T-helper 2 cell treated with Interferon-gamma antibody and Interleukin-4, amounts not matched to agents 5 μg/mL and 100 μg/mL, for 36 hours (primary cell): ENCODE results near the gene ACSBG1.

Experiments
- DNase-seq: peaks from one replicate; pipeline ENCODE4 v3.0.0; 2021; ENCODE audit warnings: low spot score
- H3K27ac Mint-ChIP-seq: one replicate; pipeline ENCODE4 v1.8.0; 2021; ENCODE audit warnings: mild to moderate bottlenecking, mixed read lengths
- H3K27me3 Mint-ChIP-seq: one replicate; pipeline ENCODE4 v1.8.0; 2021; ENCODE audit warnings: low read depth, mixed read lengths
- H3K36me3 Mint-ChIP-seq: one replicate; pipeline ENCODE4 v1.8.0; 2021; ENCODE audit warnings: low read depth, mixed read lengths
- H3K4me1 Mint-ChIP-seq: one replicate; pipeline ENCODE4 v1.8.0; 2021; ENCODE audit warnings: low read depth, mixed read lengths
- H3K4me3 Mint-ChIP-seq: one replicate; pipeline ENCODE4 v1.8.0; 2022; ENCODE audit warnings: mild to moderate bottlenecking, moderate library complexity, mixed read lengths
- H3K9me3 Mint-ChIP-seq: one replicate; pipeline ENCODE4 v1.8.0; 2021; ENCODE audit warnings: mixed read lengths

Gene ACSBG1

GRCh38 chr15:78207641-78208340, 26.6 kb downstream of the ACSBG1 start:
- Mint-ChIP-seq H3K27ac (no peak overlapping the region), H3K27me3 (no peaks in the 10 kb centered on the region), H3K4me3 (no peak overlapping the region), H3K9me3 (no peaks in the 10 kb centered on the region), H3K36me3 (no peaks in the 10 kb centered on the region), H3K4me1 (no peaks in the 10 kb centered on the region)
- DNase-seq, result no peak

GRCh38 chr15:78207110-78207458, 27.3 kb downstream of the ACSBG1 start:
- no peaks in the 10 kb centered on the region for H3K4me1 Mint-ChIP-seq
- H3K36me3 Mint-ChIP-seq, result no peaks in the 10 kb centered on the region
- H3K9me3 Mint-ChIP-seq, result no peaks in the 10 kb centered on the region
- H3K4me3 Mint-ChIP-seq, result no peak overlapping the region
- H3K27ac Mint-ChIP-seq, result no peak overlapping the region
- no peaks in the 10 kb centered on the region for H3K27me3 Mint-ChIP-seq
- no peak for DNase-seq

GRCh38 chr15:78206326-78207109, 27.8 kb downstream of the ACSBG1 start:
- Mint-ChIP-seq H3K36me3 (no peaks in the 10 kb centered on the region), H3K4me1 (no peaks in the 10 kb centered on the region), H3K27ac (no peak overlapping the region), H3K27me3 (no peaks in the 10 kb centered on the region), H3K9me3 (no peaks in the 10 kb centered on the region), H3K4me3 (no peak overlapping the region)
- no peak for DNase-seq

DNA sequence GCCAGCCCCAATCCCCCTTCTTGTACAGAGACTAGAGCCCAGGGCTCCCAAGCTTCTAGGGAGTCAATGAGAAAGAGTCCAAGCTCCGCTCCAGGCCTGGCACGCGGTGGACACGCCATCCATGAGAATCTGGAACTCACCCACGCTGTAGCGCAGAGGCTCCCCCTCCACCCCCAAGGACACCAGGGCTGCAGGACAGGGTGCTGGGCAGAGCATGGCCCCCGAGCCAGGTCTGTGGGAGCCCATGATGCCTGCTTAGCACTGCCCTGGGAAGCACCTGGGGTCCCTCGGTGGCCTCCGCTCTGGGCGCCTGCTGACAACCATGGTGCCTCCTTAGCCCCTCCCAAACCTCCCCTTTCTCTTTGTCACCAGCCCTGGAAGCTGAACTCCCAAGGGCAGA, 28.5 kb downstream of the ACSBG1 start:
- Mint-ChIP-seq H3K4me3 (no peak overlapping the region), H3K4me1 (no peaks in the 10 kb centered on the region), H3K9me3 (no peaks in the 10 kb centered on the region), H3K27me3 (no peaks in the 10 kb centered on the region), H3K36me3 (no peaks in the 10 kb centered on the region), H3K27ac (no peak overlapping the region)
- DNase-seq, result no peak

- Mint-ChIP-seq H3K36me3 (no peaks in the 10 kb centered on the region), H3K27ac (no peak overlapping the region), H3K9me3 (no peaks in the 10 kb centered on the region), H3K27me3 (no peaks in the 10 kb centered on the region), H3K4me1 (no peaks in the 10 kb centered on the region), H3K4me3 (no peak overlapping the region)
- no peak for DNase-seq
These were observed 29.0 kb downstream of the ACSBG1 start for GRCh38 chr15:78205337-78205736.

GRCh38 chr15:78204351-78205309, 29.7 kb downstream of the ACSBG1 start:
- H3K36me3 Mint-ChIP-seq, result no peaks in the 10 kb centered on the region
- H3K4me3 Mint-ChIP-seq, result no peak overlapping the region
- peaks cover 2% of the 10 kb centered on the region for H3K27me3 Mint-ChIP-seq
- H3K4me1 Mint-ChIP-seq, result no peaks in the 10 kb centered on the region
- no peak overlapping the region for H3K27ac Mint-ChIP-seq
- no peak for DNase-seq
- no peaks in the 10 kb centered on the region for H3K9me3 Mint-ChIP-seq

GRCh38 chr15:78203346-78204225, 30.8 kb downstream of the ACSBG1 start:
- Mint-ChIP-seq H3K9me3 (no peaks in the 10 kb centered on the region), H3K4me3 (no peak overlapping the region), H3K27me3 (peaks cover 2% of the 10 kb centered on the region), H3K27ac (no peak overlapping the region), H3K4me1 (no peaks in the 10 kb centered on the region), H3K36me3 (no peaks in the 10 kb centered on the region)
- no peak for DNase-seq

DNA sequence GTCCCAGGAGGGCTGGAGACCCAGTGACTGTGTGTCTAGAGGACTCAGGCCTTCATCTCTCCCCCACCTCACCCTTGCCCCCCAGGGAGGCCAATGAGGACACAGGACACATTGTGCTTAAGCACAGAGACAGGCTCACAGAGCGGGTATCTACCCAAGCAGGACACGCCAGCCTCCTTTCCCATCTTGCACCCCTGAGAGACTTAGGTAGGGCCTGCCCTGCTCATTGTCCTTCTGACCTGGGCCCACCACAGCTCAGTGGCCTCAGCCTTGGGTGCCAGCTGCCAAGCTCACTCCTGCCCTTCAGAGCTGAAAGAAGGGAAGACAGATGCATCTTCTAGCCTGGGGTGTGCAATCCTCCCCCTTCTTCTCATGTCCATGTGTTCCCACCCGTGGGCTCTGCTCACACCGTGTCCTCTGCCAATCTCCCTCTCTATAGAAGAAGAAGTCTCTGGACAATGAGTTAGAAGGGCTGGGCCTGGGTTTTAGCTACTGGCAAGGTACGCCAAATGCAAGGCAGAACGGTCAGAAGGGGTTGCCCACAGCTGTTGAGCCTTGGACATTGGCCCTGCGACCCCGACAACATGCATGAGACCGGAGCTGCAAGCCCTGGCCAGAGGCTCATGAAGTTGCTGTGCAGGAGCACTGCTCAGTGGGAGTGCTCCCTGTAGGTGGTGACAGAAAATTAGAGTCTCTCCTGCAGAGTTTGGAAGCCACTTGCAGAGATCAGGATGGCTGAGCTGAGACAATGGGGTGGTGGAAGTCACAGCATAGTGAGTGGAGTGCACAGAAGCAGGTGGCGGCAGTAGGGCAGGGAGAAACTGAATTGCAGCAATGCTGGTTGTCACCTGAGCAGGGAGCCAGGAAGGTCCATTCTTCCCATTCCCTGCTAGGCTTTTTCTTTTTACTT, 32.8 kb downstream of the ACSBG1 start:
- peaks cover 2% of the 10 kb centered on the region for H3K27me3 Mint-ChIP-seq
- H3K4me3 Mint-ChIP-seq, result no peak overlapping the region
- H3K27ac Mint-ChIP-seq, result no peak overlapping the region
- DNase-seq, result no peak
- no peaks in the 10 kb centered on the region for H3K36me3 Mint-ChIP-seq
- H3K4me1 Mint-ChIP-seq, result no peaks in the 10 kb centered on the region
- no peaks in the 10 kb centered on the region for H3K9me3 Mint-ChIP-seq

DNA sequence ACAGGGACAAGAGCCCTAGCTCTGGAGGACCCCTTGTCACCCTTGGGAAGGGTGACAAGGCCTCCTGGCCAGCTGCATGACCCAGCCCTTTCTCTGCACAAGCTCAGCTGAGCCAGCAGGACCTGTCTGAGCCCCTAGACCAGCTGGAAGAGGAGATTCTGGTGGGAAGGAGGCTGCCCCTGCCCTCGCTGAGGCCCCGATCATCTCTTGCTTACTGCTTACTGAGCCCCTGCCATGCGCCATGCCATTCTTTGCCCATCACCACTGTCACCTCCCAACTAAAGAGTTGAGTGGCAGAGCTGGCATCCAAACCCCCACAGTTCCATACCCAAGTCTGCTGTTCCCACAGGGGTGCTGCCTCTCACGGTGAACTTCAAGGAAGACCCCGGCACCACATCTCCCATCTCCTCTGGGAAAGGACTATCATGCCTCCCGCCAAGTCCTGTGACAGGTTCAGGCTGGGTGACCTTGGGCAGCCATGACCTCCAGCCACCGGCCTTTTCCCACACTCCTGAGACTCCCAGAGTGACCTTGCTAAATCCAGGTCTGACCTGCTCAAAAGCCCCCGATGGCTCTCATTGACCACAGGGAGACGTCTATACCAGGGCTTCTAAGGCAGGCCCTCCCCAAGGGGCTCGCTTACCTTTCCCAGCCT, 34.0 kb downstream of the ACSBG1 start:
- Mint-ChIP-seq H3K27ac (no peak overlapping the region), H3K9me3 (no peaks in the 10 kb centered on the region), H3K4me3 (no peak overlapping the region), H3K27me3 (peaks cover 2% of the 10 kb centered on the region), H3K4me1 (peaks cover 4% of the 10 kb centered on the region), H3K36me3 (no peaks in the 10 kb centered on the region)
- DNase-seq, result no peak

DNA sequence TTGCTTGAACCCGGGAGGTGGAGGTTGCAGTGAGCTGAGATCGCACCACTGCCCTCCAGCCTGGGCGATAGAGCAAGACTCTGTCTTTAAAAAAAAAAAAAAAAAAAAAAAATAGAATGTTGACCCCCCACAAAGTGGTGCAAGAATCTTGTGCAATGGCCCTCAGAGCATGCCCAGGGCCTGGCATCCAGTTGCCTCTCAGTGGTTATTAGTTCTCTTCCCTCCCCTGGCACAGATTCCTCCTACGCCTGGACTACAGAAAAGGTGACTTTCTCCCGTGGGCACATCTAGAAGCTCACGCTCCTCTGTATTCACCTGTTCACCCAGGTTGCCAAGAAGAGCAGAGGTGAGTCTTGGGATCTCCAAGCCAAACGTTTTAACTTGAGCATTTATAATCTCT, 36.7 kb downstream of the ACSBG1 start:
- Mint-ChIP-seq H3K9me3 (no peaks in the 10 kb centered on the region), H3K4me1 (peaks cover 4% of the 10 kb centered on the region), H3K36me3 (no peaks in the 10 kb centered on the region), H3K4me3 (no peak overlapping the region), H3K27ac (no peak overlapping the region), H3K27me3 (peaks cover 3% of the 10 kb centered on the region)
- no peak for DNase-seq

- H3K27ac Mint-ChIP-seq, result no peak overlapping the region
These were observed 38.6 kb downstream of the ACSBG1 start for GRCh38 chr15:78195735-78196201.

GRCh38 chr15:78194568-78194925, 39.8 kb downstream of the ACSBG1 start:
- DNase-seq, result no peak
- peaks cover 12% of the 10 kb centered on the region for H3K27me3 Mint-ChIP-seq
- H3K9me3 Mint-ChIP-seq, result no peaks in the 10 kb centered on the region
- peaks cover 4% of the 10 kb centered on the region for H3K4me1 Mint-ChIP-seq
- H3K27ac Mint-ChIP-seq, result no peak overlapping the region
- no peaks in the 10 kb centered on the region for H3K36me3 Mint-ChIP-seq
- H3K4me3 Mint-ChIP-seq, result no peak overlapping the region

More at GRCh38 chr15:78195735-78196201, 38.6 kb downstream of the ACSBG1 start:
- Mint-ChIP-seq H3K27me3 (peaks cover 9% of the 10 kb centered on the region), H3K4me3 (no peak overlapping the region), H3K9me3 (no peaks in the 10 kb centered on the region), H3K36me3 (no peaks in the 10 kb centered on the region), H3K4me1 (peaks cover 4% of the 10 kb centered on the region)
- peak; percentile 30 for DNase-seq
